NCI-H524 treated with DMSO at 0.1 percent for 48 hours (cell line): ENCODE results near the gene ACBD3.

Source experiments
- DNase-seq: peaks from one replicate; lab custom pipeline; 2025; lab: John Stamatoyannopoulos, UW

ACBD3 gene

GRCh38 chr1:226134170-226135058 lies 52.1 kb downstream of the ACBD3 start:
- no peak for DNase-seq

GRCh38 chr1:226133504-226134123 lies 52.9 kb downstream of the ACBD3 start:
- DNase-seq = no peak

- no peak for DNase-seq
Observed at GRCh38 chr1:226132728-226133503, 53.6 kb downstream of the ACBD3 start.

DNA sequence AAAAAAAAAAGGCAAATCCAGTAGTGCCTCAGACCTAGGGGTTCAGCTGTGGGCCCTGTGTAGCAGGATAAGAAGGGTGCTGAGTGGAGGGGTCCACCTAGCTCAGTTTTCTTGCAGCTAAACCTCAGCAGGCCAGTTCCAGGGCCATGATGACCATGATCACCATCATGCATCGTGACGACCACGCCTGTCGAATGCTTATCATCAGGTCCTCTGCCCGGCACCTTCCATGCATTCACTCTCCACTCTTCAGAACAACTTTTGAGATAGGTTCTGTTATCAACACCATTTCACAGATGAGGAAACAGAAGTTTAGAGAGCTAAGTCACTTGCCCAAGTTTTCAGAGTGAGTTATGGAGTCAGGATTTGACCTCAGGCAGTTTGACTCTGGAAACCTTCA lies 54.9 kb downstream of the ACBD3 start:
- no peak for DNase-seq

DNA sequence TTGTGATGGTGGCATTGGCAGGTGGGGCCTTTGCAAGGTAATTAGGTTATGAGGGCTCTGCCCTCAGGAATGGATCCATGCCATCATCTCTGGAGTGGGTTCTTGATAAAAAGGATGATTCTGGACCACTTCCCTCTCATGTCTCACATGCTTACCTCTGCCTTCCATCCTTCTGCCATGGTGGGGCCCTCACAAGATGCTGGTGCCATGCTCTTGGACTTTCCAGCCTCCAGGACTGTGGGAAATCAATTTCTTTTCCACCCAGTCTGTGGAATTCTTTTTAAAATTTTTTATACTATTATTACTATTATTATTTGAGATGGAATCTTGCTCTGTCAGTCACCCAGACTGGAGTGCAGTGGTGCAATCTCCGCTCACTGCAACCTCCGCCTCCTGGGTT lies 57.3 kb downstream of the ACBD3 start:
- no peak for DNase-seq

- no peak for DNase-seq
Observed at GRCh38 chr1:226128487-226129075, 58.0 kb downstream of the ACBD3 start.

DNA sequence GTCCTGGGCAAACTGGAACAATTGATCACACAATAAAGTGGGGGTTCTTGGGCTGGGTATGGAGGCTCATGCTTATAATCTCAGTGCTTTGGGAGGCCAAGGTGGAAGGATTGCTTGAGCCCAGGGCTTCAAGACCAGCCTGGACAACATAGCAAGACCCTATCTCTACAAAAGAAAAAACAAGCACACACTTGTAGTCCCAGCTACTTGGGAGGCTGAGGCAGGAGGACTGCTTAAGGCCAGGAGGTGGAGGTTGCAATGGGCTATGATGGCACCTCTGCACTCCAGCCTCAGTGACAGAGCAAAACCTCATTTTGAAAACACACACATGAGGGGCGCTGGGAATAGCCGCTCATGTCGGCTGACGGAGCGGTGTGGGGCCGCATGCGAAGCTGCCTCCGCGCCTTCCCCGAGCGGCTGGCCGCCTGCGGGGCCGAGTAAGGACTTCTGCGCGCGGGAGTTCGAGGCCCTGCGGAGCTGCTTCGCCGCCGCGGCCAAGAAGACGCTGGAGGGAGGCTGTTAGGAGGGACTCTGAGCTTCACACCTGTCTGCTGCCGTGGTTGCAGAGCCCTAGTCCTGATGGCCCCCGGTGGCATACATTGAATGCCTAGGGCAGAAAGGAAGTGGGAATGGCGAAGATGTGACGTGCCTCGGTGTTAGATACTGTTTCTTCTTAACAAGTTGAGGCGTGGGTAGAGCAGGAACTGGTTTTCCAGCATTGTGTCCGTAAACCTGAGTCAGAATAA lies 59.5 kb downstream of the ACBD3 start:
- no peak for DNase-seq

DNA sequence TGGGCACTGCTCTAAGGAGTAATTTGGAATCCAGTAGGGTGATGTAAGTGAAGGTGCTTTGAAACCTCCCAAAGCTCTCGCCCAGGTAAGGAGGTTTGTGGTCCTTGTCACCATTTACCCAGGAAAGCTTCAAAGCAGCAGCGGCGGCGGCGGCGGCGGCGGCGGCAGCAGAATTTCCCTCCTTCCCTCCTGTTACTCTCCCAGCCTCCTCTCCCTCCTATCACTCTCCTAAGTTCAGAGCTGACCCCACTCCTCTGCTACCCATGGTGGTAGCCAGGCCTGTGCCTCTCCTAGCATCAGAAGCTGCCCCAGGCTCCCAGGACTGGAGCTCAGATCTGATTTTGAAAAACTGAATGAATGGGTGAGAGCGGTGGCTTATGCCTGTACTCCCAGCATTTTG lies 60.7 kb downstream of the ACBD3 start:
- DNase-seq = no peak

- DNase-seq = peak; percentile 45
Observed at GRCh38 chr1:226125097-226125630, 61.4 kb downstream of the ACBD3 start.

GRCh38 chr1:226123591-226124471 lies 62.7 kb downstream of the ACBD3 start:
- DNase-seq = no peak

DNA sequence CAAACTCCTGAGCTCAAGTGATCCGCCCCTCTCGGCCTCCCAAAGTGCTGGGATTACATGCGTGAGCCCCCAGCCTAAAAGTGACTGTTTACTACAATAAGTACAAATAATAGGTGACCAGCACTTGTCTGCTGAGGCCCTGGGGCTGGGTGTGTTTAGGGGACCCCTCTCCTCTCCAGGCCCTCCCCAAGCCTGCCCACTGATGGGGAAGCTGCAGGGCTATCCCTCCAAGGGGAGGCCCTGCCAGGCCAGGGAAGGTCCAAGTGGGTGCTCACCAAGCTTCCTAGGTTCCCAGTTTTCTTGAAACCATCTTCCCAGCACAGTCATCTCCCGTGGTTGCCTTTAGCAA lies 63.4 kb downstream of the ACBD3 start:
- DNase-seq = no peak

GRCh38 chr1:226121587-226122400 lies 64.7 kb downstream of the ACBD3 start:
- DNase-seq = no peak

DNA sequence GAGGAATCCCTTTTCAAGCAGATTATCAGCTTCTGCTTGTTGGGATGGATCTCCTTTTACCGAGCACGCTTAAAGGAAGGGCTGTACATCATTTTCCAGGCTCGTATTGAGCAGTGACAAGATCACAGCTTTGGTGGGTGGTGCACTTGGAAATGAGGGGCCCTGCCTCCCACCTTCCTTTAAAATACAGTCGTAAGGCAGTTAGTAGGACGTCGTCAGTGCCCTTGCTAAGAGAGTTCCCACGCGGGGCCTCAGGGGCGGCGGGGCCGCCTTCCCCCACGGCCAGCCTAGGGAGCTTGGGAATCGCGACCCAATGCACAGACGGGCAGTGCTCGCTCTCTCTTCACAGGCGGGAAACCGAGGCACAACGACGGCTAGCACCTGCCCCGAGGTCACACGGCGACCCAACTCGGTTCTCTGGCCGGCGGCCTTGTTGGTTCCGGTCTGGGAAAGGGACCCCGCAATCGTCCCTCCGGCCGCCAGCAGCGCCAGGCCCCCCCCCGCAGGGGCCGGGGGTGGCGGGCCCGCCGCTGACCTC lies 65.4 kb downstream of the ACBD3 start:
- DNase-seq = no peak

- no peak for DNase-seq
Observed at GRCh38 chr1:226120398-226120797, 66.1 kb downstream of the ACBD3 start.

DNA sequence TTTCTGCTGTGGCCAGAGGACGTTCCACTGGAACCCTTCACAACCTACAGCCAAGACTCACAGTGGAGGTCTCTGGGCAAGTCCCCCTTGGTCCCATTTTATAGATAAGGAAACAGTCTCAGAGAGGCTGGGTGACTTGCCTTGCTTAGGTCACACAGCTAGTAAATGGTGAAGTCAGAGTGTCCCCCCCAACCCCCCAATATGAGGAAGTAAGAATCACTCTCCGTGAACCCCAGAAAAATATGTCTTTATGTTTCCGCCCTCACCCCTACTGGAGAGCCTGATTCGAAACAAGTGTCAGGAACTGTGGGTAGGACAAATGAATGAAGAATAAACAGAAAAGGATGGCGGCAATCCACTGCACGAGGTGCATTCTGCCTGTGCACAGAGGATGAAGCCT lies 67.4 kb downstream of the ACBD3 start:
- no peak for DNase-seq

- no peak for DNase-seq
Observed at GRCh38 chr1:226118357-226118756, 68.2 kb downstream of the ACBD3 start.

DNA sequence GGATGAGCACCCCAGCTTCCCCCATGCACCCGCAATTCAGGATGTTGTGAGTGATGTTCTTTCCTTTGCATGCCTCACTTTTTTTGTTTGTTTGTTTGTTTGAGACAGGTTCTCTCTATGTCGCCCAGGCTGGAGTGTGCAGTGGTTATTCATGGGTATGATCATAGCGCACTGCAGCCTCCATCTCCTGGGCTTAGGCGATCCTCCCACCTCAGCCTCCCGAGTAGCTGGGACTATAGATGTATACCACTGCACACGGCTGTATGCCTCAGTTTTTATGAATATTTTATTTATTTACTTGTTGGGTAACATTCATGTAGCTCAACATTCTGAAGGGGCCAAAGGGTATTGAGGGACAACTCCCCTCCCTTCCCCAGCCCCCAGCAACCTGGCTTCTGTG lies 69.2 kb downstream of the ACBD3 start:
- DNase-seq = no peak

GRCh38 chr1:226116673-226117072 lies 69.9 kb downstream of the ACBD3 start:
- no peak for DNase-seq

DNA sequence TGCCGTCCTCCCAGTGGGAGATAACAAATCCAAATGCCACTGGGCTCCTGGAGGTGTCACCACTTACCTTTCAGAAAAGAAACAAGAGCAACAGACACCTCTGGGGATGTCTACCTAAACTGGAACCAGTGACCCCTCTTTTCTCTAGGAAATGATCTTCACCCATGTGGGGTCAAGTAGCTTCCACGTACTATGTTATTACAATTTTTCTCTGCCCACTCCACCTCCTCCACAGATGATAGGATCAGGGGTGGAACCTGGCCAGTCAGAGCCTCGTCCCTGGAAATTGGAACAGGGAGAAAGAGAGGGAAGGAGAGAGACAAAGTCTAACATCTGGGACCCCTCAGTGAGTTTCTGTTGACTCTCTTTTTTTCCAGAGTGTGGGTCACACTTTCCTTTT lies 73.9 kb downstream of the ACBD3 start:
- no peak for DNase-seq
